Hepatocyte (in vitro differentiated cells): ENCODE results near the gene INTS2. TPM values are rescaled to one million over a fixed set of nuclear protein-coding genes. Genes with fewer than 3 reads are reported as not detected.

Experiments
- DNase-seq: peaks from one replicate; pipeline ENCODE4 v3.0.0-alpha.2; 2016; ENCODE audit warnings: low spot score
- H2AFZ ChIP-seq: fragments of 200-600 bp; sonication (generic); 2 replicates; pipeline ENCODE4 v1.6.0; 2016; ENCODE audit warnings: antibody characterized with exemption, mild to moderate bottlenecking
- H3K27ac ChIP-seq: fragments of 200-600 bp; sonication (generic); 2 replicates; pipeline ENCODE4 v1.5.1; 2016; ENCODE audit warnings: mild to moderate bottlenecking
- H3K27me3 ChIP-seq: fragments of 200-600 bp; sonication (generic); 2 replicates; pipeline ENCODE4 v1.6.1; 2016
- H3K36me3 ChIP-seq: fragments of 200-600 bp; sonication (generic); replicated peaks from 2 replicates; pipeline ENCODE4 v1.5.1; 2016; ENCODE audit warnings: low read depth; ENCODE audit not compliant: insufficient read depth
- H3K4me1 ChIP-seq: fragments of 200-600 bp; sonication (generic); 2 replicates; pipeline ENCODE4 v1.5.1; 2016; ENCODE audit warnings: mild to moderate bottlenecking, moderate library complexity; ENCODE audit not compliant: insufficient read depth
- H3K4me2 ChIP-seq: fragments of 200-600 bp; sonication (generic); 2 replicates; pipeline ENCODE4 v1.6.0; 2016
- H3K4me3 ChIP-seq: fragments of 200-600 bp; sonication (generic); 2 replicates; pipeline ENCODE4 v1.5.1; 2016; ENCODE audit warnings: mild to moderate bottlenecking
- H3K79me2 ChIP-seq: fragments of 200-600 bp; sonication (generic); 2 replicates; pipeline ENCODE4 v1.6.0; 2017; ENCODE audit warnings: mild to moderate bottlenecking
- H3K9me2 ChIP-seq: fragments of 200-600 bp; sonication (generic); replicated peaks from 2 replicates; pipeline ENCODE4 v1.6.0; 2017; ENCODE audit warnings: mild to moderate bottlenecking; ENCODE audit not compliant: insufficient read depth
- H3K9me3 ChIP-seq: fragments of 200-600 bp; sonication (generic); 2 replicates; pipeline ENCODE4 v1.5.1; 2016; ENCODE audit warnings: low read depth, mild to moderate bottlenecking
- H4K20me1 ChIP-seq: fragments of 200-600 bp; sonication (generic); 2 replicates; pipeline ENCODE4 v1.6.0; 2016; ENCODE audit warnings: mild to moderate bottlenecking; ENCODE audit not compliant: insufficient read depth, poor library complexity, severe bottlenecking
- EZH2 ChIP-seq: fragments of 200-600 bp; sonication (generic); IDR thresholded peaks from 2 replicates; pipeline ENCODE4 v1.6.1; 2016; ENCODE audit warnings: antibody characterized with exemption, mild to moderate bottlenecking, borderline replicate concordance
- EZH2phosphoT487 ChIP-seq: fragments of 200-600 bp; sonication (generic); IDR thresholded peaks from one replicate; pipeline ENCODE4 v1.6.1; 2018; ENCODE audit warnings: antibody characterized with exemption, mild to moderate bottlenecking, low read depth, moderate library complexity; ENCODE audit not compliant: unreplicated experiment, severe bottlenecking
- WGBS: methylation state at CpG from one replicate; pipeline ENCODE4 v1.1.6; 2016; ENCODE audit warnings: low lambda C conversion rate; ENCODE audit errors: missing lambda C conversion rate; 5-methylcytosine and 5-hydroxymethylcytosine counted together
- polyA plus RNA-seq: library from polyadenylated mRNA; unstranded; fragments of >200 nt; fragmentation: Nextera tagmentation; extraction: Ambion mirVana; gene quantifications from 2 replicates; pipeline ENCODE4 v1.2.1, GENCODE V29; 2016
- total RNA-seq: library from RNA; depleted of rRNA; stranded (reverse); fragments of >200 nt; gene quantifications from 2 replicates; pipeline ENCODE4 v1.2.3, GENCODE V29; 2014
- TF ChIP-seq, protein P1 (sequence below): fragments of 200-600 bp; sonication (generic); IDR thresholded peaks from 2 replicates; pipeline ENCODE4 v1.5.1; 2016; ENCODE audit warnings: antibody characterized with exemption, mild to moderate bottlenecking; ENCODE audit not compliant: poor library complexity

The INTS2 gene
- total and polyA plus RNA-seq, 2 experiments from 2014 or later = 2.6 to 10.9 TPM

DNA sequence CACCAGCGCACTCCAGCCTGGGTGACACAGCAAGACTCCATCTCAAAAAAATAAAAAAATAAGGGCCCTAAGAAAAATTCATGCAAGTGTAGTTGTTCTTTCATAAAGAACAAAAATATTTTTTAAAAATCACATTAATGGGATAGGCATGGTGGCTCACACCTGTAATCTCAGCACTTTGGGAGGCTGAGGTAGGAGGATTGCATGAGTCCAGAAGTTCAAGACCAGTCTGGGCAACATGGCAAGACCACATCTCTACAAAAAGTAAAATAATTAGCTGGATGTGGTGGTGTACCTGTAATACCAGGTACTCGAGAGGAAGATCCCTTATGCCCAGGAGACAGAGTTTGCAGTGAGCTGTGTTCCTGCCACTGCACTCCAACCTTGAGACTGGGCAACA is 49.3 kb downstream of the INTS2 start:
- Histone ChIP-seq H3K4me3 (no peak overlapping the region), H3K79me2 (no peaks in the 10 kb centered on the region), H3K27me3 (no peaks in the 10 kb centered on the region), H2AFZ (no peak overlapping the region), H3K36me3 (no peaks in the 10 kb centered on the region), H3K4me2 (no peak overlapping the region), H3K4me1 (no peaks in the 10 kb centered on the region), H3K9me3 (no peaks in the 10 kb centered on the region), H3K27ac (no peak overlapping the region), H4K20me1 (no peaks in the 10 kb centered on the region), H3K9me2 (no peaks in the 10 kb centered on the region)
- 80% methylated on average over 2 of the region's 2 CpGs for WGBS
- no peak for DNase-seq
- TF ChIP-seq EZH2phosphoT487 (no peak), EZH2 (no peak)
- TF ChIP-seq, protein P1, sequence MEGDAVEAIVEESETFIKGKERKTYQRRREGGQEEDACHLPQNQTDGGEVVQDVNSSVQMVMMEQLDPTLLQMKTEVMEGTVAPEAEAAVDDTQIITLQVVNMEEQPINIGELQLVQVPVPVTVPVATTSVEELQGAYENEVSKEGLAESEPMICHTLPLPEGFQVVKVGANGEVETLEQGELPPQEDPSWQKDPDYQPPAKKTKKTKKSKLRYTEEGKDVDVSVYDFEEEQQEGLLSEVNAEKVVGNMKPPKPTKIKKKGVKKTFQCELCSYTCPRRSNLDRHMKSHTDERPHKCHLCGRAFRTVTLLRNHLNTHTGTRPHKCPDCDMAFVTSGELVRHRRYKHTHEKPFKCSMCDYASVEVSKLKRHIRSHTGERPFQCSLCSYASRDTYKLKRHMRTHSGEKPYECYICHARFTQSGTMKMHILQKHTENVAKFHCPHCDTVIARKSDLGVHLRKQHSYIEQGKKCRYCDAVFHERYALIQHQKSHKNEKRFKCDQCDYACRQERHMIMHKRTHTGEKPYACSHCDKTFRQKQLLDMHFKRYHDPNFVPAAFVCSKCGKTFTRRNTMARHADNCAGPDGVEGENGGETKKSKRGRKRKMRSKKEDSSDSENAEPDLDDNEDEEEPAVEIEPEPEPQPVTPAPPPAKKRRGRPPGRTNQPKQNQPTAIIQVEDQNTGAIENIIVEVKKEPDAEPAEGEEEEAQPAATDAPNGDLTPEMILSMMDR = no peak

DNA sequence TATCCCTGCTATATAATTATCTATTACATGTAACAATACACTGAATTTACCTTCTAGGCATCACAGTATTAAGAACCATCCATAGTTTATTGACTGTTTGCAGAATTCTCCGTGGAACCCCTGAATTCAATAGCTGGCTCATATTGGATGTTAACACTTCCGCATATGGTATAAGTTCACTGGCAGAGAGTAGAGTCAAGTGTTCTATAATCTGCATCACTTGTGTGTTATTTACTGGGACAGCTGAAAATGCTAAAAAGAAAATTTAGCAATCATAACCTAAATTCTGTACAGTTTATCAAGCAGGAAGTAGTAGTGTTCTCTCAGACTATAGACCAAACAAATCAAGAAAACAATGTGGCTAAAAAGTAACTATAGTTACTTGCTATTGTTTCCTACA is 49.9 kb downstream of the INTS2 start:
- H3K27me3 ChIP-seq = no peaks in the 10 kb centered on the region
- no peaks in the 10 kb centered on the region for H3K9me3 ChIP-seq
- H3K36me3 ChIP-seq = no peaks in the 10 kb centered on the region
- no peaks in the 10 kb centered on the region for H3K79me2 ChIP-seq
- H3K27ac ChIP-seq = no peak overlapping the region
- TF ChIP-seq, protein P1 = no peak
- TF ChIP-seq EZH2 (no peak), EZH2phosphoT487 (no peak)
- H3K4me1 ChIP-seq = no peaks in the 10 kb centered on the region
- no peaks in the 10 kb centered on the region for H3K9me2 ChIP-seq
- no peak overlapping the region for H2AFZ ChIP-seq
- no peak overlapping the region for H3K4me3 ChIP-seq
- 96% methylated on average over 2 of the region's 2 CpGs for WGBS
- no peak overlapping the region for H3K4me2 ChIP-seq
- H4K20me1 ChIP-seq = no peaks in the 10 kb centered on the region
- DNase-seq = no peak

DNA sequence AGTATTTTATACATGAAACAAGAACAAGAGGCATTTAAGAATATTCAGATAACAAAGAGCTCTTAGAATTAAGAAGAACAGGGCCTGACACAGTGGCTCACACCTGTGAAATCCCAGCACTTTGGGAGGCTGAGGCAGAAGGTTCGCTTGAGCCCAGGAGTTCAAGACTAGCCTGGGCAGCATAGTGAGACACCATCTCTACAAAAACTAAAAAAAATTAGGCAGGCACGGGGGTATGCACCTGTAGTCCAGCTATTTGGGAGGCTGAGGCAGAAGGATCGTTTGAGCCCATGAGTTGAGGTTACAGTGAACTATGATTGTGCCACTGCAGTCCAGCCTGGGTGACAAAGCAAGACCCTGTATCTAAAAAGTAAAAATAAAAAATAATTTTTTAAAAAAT is 52.0 kb downstream of the INTS2 start:
- Histone ChIP-seq H3K9me3 (no peaks in the 10 kb centered on the region), H3K4me2 (no peak overlapping the region), H3K4me3 (no peak overlapping the region), H2AFZ (no peak overlapping the region), H3K27me3 (no peaks in the 10 kb centered on the region), H3K9me2 (no peaks in the 10 kb centered on the region), H3K79me2 (no peaks in the 10 kb centered on the region), H3K4me1 (no peaks in the 10 kb centered on the region), H3K36me3 (no peaks in the 10 kb centered on the region), H4K20me1 (no peaks in the 10 kb centered on the region), H3K27ac (no peak overlapping the region)
- no peak for TF ChIP-seq EZH2phosphoT487
- no peak for TF ChIP-seq EZH2
- TF ChIP-seq, protein P1 = no peak
- 92% methylated on average over 3 of the region's 3 CpGs for WGBS
- DNase-seq = no peak

DNA sequence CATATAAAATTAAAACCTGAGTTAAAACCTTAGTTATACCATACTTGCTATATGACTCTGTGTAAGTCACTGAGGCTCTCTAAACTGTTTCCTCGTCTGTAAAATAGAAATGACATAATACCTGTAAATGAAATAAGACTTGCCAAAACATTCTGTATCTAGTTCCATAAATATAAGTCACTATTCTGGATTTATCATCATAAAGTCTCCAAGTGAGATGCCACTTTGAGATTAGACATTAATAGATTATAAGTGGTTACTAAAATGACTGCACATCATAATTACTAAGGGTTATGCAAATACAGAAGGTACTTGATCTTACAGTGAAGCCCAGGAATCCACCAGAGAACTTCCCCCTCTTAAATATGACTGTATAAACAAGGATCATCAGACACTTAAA is 52.5 kb downstream of the INTS2 start:
- H3K27me3 ChIP-seq = no peaks in the 10 kb centered on the region
- no peaks in the 10 kb centered on the region for H3K9me2 ChIP-seq
- DNase-seq = no peak
- no peaks in the 10 kb centered on the region for H3K36me3 ChIP-seq
- no peak overlapping the region for H3K27ac ChIP-seq
- TF ChIP-seq, protein P1 = no peak
- TF ChIP-seq EZH2phosphoT487 (no peak), EZH2 (no peak)
- H3K4me2 ChIP-seq = no peak overlapping the region
- H4K20me1 ChIP-seq = no peaks in the 10 kb centered on the region
- no peaks in the 10 kb centered on the region for H3K4me1 ChIP-seq
- no peak overlapping the region for H3K4me3 ChIP-seq
- WGBS = 76% methylated on average over 1 of the region's 1 CpG
- no peak overlapping the region for H2AFZ ChIP-seq
- H3K79me2 ChIP-seq = no peaks in the 10 kb centered on the region
- no peaks in the 10 kb centered on the region for H3K9me3 ChIP-seq
